NCI-H526 (cell line): ENCODE measurements around the gene TFB2M.

Experiments
- DNase-seq, 2 experiments: peaks; one replicate each; lab custom pipeline; 2025; lab: John Stamatoyannopoulos, UW

TFB2M gene

DNA sequence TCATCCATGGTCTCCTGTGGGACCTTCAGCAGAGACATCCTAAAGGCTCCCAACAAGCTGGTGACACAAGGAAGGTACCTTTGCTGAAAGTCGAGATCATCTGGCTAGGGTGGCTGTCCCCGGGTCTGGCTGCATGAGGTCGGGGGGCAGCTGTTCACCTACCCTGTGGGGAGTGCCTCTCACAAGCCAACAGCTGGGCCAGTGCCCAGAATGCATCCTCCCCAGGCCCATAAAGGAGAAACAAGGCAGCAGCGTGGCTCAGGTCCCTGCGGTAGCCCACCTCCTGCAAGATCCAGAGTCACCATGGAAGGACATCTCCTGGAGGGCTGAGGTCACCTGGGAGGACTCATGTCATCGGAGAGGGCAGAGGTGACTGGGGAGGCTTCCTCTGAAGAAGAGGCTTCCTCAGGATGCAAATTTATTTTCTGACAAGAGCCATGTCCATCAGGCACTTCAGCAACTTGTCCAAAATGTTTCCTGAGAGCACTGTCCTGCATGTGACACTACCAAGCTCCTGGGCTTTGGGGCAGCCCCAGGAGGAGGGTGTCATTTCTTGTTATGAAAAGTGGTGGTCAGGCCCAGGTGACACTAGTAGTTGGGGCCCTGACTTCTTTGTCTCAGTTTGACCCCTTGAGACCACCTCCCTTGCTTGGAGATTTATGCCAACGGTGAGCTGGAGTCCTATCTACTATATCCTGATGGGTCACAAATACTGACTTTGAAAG is 52.3 kb downstream of the TFB2M start:
- DNase-seq: no peak

DNA sequence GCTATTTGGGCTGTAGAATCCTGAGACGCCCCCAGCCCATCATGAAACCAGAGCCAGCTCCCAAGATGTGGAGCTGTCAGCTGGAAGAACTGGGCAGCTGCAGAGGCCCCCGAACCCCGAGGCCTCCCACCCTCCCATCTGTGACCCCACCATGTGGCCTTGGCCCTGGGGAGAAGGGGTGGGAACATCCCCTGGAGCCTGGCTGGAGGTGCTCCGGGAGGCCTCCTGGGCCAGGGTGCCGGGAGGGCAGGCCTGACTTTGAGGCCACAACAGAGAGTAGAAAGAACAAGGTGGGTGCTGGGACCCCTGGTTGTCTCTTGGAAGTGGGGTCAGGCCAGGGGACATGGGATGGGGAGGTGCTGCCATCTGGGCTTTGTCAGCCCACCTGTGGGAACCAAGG is 53.0 kb downstream of the TFB2M start:
- no peak for DNase-seq

DNA sequence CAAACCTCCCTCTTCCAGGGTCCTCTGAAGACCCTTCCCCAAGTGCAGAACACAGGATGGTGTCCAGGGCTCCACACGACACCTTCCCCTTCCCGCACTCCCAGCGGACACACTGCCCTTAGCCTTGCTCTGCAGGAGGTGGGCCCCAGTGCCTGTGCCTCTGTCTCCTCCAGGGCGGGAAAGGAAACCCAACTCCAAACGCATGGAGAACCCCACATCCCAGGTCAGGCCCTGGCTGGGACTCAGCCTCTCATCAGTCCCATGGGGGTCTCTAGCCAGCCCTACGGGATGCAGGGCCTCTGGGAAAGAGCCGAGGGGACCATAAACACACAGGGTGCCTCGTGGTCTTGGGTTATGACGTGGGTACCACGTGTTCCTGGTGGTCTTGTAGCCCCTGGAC is 53.4 kb downstream of the TFB2M start:
- no peak for DNase-seq

DNA sequence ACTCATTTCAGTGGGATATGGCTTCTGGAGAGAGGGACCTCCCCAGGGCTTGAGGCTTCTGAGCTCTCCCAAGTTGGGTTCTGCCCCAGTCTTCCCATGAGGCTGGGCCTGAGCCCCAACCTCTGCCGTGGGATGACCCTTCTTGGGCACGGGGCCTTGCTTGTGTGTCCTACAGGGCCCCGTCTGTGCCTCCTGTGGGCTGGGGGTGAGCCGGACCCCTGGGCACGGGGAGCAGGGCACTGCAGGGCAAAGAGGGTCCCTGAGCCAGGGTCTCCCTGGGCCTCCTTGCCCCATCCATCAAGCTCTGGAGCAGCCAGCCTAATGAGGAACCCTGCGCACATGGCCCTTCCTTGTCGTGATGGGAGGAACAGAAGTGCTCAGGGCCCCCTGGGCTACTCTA is 53.8 kb downstream of the TFB2M start:
- DNase-seq: no peak

DNA sequence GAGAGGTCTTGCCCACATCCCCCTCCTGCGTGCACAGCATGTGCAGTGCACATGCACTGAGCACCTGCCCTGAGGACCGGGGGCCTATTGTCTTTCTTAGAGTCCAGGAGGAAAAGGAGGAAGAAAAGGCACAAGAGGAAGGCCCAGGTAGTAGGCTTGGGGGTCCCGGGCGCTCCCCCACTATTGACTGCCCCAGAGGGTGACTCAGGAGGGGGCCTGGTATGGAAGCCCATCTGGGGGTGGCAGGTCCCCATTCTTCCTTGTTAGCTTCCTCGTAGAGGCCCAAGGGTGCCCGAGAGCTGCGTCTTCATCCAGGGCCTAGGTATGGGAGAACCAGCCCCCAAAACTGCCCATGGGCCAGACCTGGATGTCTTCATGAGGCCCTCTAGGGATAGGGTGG is 54.9 kb downstream of the TFB2M start:
- DNase-seq: no peak

DNA sequence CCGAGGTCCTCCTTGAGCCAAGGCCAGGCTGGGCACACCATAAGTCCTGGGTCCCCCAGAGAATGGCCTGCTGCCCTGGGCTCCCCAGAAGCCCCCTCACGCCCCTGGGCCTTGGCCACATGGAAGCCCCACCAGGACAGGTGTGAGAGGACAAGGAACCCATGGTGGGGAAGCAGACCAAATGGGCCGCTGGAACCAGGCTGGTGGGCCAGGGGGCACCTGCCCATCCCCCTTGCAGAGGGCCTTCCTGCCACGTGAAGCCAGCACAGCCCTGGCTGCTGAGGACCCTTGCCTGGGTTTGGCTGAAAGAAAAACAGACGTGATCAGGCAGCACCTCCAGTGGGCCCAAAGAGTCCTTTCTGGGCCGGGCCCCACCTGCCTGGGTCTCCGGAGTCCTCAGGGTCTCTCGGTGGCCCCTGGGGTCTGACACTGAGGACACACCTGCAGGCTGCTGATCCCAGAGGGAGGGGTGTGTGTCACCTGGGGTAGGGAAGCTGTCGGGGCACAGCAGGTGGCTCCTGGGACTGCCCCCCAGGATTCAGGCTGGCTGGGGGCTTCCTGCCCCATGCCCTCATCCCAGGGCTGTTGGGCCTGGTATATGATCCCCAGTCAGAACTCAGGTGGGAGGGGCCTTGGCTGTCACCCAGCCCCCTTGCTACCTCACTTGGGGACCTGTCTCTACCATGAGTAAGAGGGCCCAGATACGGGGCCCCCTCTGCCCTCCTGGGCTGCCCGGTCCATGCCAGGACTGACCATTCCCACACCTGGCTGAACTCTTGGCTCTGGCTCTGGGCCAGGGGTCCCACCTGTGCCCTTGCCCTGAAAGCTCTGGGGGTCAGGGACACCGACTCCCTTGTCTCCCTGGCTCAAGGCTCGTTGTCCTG is 55.7 kb downstream of the TFB2M start:
- DNase-seq: no peak

DNA sequence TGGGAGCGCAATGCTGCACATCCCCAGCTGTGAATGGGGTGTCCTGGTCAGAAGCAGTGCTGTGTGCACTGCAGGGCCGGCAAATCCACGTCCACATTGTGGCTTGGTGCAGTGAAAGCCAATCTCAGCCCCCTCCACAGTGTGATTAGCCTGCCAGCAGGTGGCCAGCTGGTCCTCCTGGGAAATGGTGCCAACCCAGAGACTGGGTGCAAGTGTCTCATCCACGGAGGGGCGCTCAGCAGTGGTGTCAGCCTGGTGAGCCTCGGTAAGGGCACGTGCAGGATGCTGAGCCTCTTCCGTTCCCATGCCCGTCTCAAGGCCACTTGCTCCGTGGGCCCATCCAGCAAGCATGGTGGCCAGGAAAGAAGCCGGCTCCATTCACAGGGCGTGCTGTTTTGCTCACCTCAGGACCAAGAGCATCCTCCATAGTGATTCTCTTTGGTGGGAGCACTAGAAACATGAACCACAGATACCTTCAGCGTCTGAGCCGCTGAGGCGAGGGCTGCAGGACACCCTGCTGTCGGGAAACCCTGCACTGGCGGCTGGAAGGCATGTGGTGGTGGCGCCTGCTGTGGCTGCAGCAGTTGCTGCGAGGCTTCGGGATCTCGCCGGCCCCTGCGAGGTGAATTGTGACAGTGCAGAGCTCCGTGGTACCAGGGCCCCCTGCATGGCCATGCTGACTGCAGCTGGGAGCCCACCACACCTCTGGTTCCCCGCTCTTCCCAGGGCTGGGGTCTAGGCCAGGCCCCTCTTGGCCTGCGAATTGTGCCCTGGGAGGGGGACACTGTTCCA is 57.0 kb downstream of the TFB2M start:
- DNase-seq: no peak

DNA sequence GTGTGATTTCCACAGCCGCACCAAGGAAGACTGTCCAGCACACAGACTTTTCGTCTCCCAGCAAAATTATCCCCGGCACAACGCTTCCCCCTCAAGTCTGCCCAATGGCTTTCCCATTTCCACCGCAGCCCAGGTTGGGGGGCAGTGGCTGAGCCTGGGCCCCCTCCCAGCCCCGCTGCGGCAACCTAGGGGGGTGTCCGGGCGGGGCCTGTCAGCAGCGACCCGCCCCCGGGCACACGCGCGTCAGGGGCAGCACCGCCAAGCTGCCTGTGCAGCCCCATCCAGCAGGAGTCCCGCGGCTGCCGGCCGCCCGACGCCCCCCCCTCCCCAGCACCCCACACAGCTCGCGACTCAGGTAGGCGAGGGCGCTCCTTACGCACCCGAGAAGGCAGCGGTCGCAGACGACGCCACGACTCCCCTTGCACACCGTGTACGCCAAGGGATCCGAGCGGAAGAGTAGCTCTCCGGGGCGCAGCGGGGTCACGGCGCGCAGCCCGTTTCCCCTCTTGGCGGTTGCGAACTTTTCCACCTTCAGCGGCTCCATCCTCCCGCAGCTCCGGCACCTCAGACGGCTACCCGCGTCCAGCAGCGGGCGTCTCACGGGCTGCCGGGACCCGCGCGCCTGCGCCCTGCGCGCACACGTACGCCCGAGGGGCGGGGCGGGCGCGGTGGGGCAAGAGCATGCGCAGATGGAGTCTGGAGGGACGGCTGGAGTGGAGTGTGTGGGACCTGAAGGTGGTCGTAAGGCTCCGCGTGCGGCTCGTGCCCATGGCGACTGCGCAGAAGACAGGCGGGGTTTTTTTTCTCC is 59.2 kb downstream of the TFB2M start, which contains the start of gene SMYD3:
TSS of gene SMYD3 (minus strand) at position 606 of the 808 bp plus-strand sequence.
- DNase-seq: peak; percentile 53 to 84

DNA sequence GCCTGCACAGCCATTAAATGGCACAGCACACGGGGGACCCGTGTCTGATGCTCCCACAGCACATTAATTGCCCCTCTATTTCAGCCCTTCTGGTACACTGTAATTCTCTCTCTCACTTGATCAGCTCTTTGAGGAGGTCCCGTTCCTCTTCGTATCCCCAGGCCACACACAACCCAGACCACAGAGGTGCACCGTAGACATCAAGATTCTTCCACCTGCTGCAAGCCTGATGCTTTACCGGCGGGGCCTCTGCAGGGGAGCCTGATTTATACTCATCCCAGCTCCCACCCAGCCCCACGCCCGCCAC is 59.7 kb downstream of the TFB2M start:
- peak in 1 of 2 experiments; percentile 30 for DNase-seq

DNA sequence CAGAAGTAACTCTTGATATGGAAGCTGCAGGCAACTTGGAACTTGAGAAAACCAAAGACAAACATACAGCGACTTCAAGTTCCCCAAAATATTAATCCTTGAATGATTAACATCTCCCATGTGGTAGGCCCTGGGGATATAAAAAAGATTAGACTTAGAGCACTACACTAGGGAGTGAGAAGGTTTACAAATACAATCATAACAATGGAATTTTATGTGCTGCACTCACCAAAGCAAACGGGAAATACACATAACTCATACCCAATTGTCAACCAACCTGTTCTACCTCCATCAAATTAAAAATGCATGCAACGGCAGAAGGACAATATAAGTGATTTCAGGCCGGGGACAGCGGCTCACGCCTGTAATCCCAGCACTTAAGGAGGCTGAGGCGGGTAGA is 62.7 kb downstream of the TFB2M start:
- no peak for DNase-seq

DNA sequence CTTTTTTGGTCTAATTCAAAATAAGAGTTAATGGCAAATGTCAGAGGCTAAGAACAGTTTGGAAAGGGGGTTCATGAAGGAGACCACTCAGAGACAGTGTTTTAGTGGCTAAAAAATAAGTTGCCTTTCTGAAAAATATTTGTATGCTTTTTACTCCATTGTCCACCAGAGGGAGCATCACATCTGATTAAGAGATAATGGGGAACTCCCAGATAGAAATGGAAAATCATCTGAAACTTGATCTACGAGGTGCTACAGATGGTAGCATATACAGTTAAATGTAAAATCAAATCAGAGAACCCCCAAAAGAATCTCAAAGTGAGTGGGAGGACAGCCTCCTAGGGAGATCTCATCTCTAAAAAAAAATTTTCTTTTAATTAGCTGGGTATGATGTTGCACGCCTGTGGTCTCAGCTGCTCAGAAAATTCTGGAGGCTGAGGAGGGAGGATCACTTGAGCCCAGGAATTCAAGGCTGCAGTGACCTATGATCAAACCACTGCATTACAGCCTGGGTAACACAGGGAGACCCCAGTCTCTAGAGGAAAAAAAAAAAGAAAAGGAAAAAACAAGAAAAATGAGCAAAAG is 68.6 kb downstream of the TFB2M start:
- peak; percentile 4 to 76 for DNase-seq

DNA sequence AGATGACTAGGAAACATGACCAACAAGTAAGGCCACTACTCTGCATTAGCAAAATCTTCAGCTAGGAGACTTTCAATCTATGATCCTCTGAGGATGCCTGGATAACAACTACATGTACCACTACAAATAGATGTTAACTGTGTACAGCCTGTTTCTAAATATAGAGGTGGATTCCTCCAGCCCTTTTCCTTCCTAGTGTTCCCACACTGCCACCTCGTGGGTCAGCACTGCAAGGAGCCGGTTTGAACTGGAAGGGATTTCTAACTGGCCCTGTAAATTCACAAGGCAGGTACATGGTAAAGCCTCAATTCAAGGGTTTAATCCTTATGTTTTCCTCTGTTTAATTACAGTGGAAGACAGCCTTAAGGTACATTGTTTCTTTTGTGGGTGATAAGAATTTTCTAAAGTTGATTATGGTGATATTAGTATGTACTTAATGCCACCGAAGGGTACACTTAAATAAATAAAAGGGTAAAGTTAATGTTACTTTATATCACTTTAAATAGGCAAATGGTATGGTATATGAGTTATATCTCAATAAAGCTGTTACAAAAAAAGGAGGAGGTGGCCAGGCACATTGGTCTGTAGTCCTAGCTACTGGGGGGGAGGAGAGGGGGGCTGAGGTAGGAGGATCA is 73.3 kb downstream of the TFB2M start:
- DNase-seq: peak; percentile 51 to 80

DNA sequence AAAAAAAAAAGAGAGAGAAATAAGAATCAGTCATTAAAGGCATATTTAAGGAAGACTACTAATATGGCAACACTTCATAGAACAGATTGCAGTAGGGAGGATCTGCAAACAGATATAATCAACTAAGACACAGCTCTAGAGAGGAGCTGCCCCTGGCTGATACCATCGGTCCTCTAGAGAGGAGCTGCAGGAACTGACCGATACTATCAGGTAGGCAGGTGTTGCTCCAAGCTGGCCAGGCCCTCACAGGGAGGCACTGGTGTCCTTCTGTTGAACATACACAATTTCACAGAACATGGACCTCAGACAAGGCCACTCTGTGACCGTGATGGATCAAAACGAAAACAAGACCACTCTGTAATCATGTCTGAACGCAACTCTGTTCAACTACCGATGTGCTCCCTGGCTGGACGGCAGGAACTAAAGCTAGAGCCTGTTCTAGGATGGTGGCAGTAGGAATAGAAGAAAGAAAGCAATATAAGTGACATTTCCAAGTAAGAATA is 74.5 kb downstream of the TFB2M start:
- no peak for DNase-seq
